H9 (cell line): ENCODE data around the gene LXN. TPM values are rescaled to one million over a fixed set of nuclear protein-coding genes. Genes with fewer than 3 reads are reported as not detected.

ENCODE experiments used
- DNase-seq: peaks from one replicate; pipeline ENCODE4 v3.0.0-alpha.2; 2017
- H2AFZ ChIP-seq: one replicate; pipeline ENCODE4 v1.6.1; 2013; ENCODE audit warnings: mild to moderate bottlenecking, low read length, control low read depth, moderate library complexity
- H2AK5ac ChIP-seq: 2 replicates; pipeline ENCODE4 v1.6.1; 2013; ENCODE audit warnings: low read length, control low read depth, mixed read lengths; ENCODE audit not compliant: insufficient read length
- H2BK120ac ChIP-seq: one replicate; pipeline ENCODE4 v1.6.1; 2013; ENCODE audit warnings: low read depth, mild to moderate bottlenecking, low read length, control low read depth, inconsistent platforms; ENCODE audit not compliant: poor library complexity, severe bottlenecking
- H2BK12ac ChIP-seq: 2 replicates; pipeline ENCODE4 v1.6.1; 2013; ENCODE audit warnings: low read length, control low read depth, mixed read lengths, low read depth; ENCODE audit not compliant: insufficient read length
- H2BK15ac ChIP-seq: 2 replicates; pipeline ENCODE4 v1.6.1; 2013; ENCODE audit warnings: low read depth, low read length, control low read depth
- H2BK20ac ChIP-seq: one replicate; pipeline ENCODE4 v1.6.1; 2013; ENCODE audit warnings: low read depth, mild to moderate bottlenecking, low read length, control low read depth, inconsistent platforms; ENCODE audit not compliant: poor library complexity, severe bottlenecking
- H2BK5ac ChIP-seq: 2 replicates; pipeline ENCODE4 v1.6.1; 2013; ENCODE audit warnings: low read length, control low read depth, mixed read lengths; ENCODE audit not compliant: insufficient read length
- H3K14ac ChIP-seq: 2 replicates; pipeline ENCODE4 v1.6.1; 2013; ENCODE audit warnings: low read length, control low read depth; ENCODE audit not compliant: insufficient read depth
- H3K18ac ChIP-seq: 2 replicates; pipeline ENCODE4 v1.6.1; 2013; ENCODE audit warnings: low read depth, mild to moderate bottlenecking, mixed read lengths, low read length, control low read depth; ENCODE audit not compliant: insufficient read length
- H3K23ac ChIP-seq: 2 replicates; pipeline ENCODE4 v1.6.1; 2013; ENCODE audit warnings: low read length, control low read depth, mixed read lengths, low read depth; ENCODE audit not compliant: insufficient read length
- H3K23me2 ChIP-seq: 2 replicates; pipeline ENCODE4 v1.6.1; 2013; ENCODE audit warnings: low read depth, mild to moderate bottlenecking, mixed read lengths, low read length, control low read depth; ENCODE audit not compliant: insufficient read length, poor library complexity, severe bottlenecking
- H3K27ac ChIP-seq: 2 replicates; pipeline ENCODE4 v1.5.1; 2013; ENCODE audit warnings: low read length, control low read depth, mixed read lengths, low read depth; ENCODE audit not compliant: insufficient read length
- H3K27me3 ChIP-seq: 2 replicates; pipeline ENCODE4 v1.6.1; 2013; ENCODE audit warnings: low read length, control low read depth, inconsistent platforms; ENCODE audit not compliant: insufficient read depth
- H3K4ac ChIP-seq: 2 replicates; pipeline ENCODE4 v1.6.1; 2013; ENCODE audit warnings: low read depth, mild to moderate bottlenecking, control low read depth, inconsistent platforms, low read length, moderate library complexity
- H3K4me1 ChIP-seq: 2 replicates; pipeline ENCODE4 v1.6.1; 2013; ENCODE audit warnings: low read length, control low read depth, inconsistent platforms; ENCODE audit not compliant: insufficient read depth
- H3K4me2 ChIP-seq: 2 replicates; pipeline ENCODE4 v1.6.1; 2013; ENCODE audit warnings: low read length, control low read depth, mixed read lengths; ENCODE audit not compliant: insufficient read length, insufficient read depth
- H3K56ac ChIP-seq: 2 replicates; pipeline ENCODE4 v1.6.1; 2013; ENCODE audit warnings: low read depth, mild to moderate bottlenecking, mixed read lengths, low read length, control low read depth; ENCODE audit not compliant: insufficient read length
- H3K79me1 ChIP-seq: 2 replicates; pipeline ENCODE4 v1.6.1; 2013; ENCODE audit warnings: low read depth, mild to moderate bottlenecking, moderate library complexity, low read length, control low read depth, inconsistent platforms; ENCODE audit not compliant: insufficient read depth, poor library complexity, severe bottlenecking
- H3K79me2 ChIP-seq: 2 replicates; pipeline ENCODE4 v1.6.1; 2013; ENCODE audit warnings: low read length, control low read depth, inconsistent platforms; ENCODE audit not compliant: insufficient read depth
- H3K9ac ChIP-seq: 2 replicates; pipeline ENCODE4 v1.6.1; 2013; ENCODE audit warnings: low read length, control low read depth, mixed read lengths; ENCODE audit not compliant: insufficient read length; ENCODE audit errors: extremely low read depth
- H3K9me3 ChIP-seq: one replicate; pipeline ENCODE4 v1.6.1; 2013; ENCODE audit warnings: low read depth, low read length, inconsistent platforms; ENCODE audit not compliant: control insufficient read depth
- H3T11ph ChIP-seq: one replicate; pipeline ENCODE4 v1.6.1; 2013; ENCODE audit warnings: mild to moderate bottlenecking, low read length, control low read depth, inconsistent platforms
- H4K20me1 ChIP-seq: one replicate; pipeline ENCODE4 v1.6.1; 2013; ENCODE audit not compliant: control insufficient read depth, insufficient read length, insufficient read depth
- H4K5ac ChIP-seq: 2 replicates; pipeline ENCODE4 v1.6.1; 2013; ENCODE audit warnings: low read depth, mild to moderate bottlenecking, mixed read lengths, low read length, control low read depth; ENCODE audit not compliant: insufficient read length
- H4K8ac ChIP-seq: replicated peaks from 2 replicates; pipeline ENCODE4 v1.6.1; 2013; ENCODE audit warnings: low read length, control low read depth, mixed read lengths, low read depth; ENCODE audit not compliant: insufficient read length
- H4K91ac ChIP-seq: 2 replicates; pipeline ENCODE4 v1.6.1; 2013; ENCODE audit warnings: low read depth, mild to moderate bottlenecking, moderate library complexity, mixed read lengths, low read length, control low read depth; ENCODE audit not compliant: insufficient read length
- H3K27ac Mint-ChIP-seq, 3 experiments: 2 replicates in 2 of 3; 3 replicates in 1 of 3; pipeline ENCODE4 v1.8.0; 2020 to 2021; ENCODE audit warnings: mixed read lengths in 3 of 3, mild to moderate bottlenecking in 1 of 3, moderate library complexity in 1 of 3
- H3K27me3 Mint-ChIP-seq: 2 replicates; pipeline ENCODE4 v1.8.0; 2021; ENCODE audit warnings: low read depth, mild to moderate bottlenecking, moderate library complexity, mixed read lengths
- H3K36me3 Mint-ChIP-seq, 3 experiments: 2 replicates in 2 of 3; 3 replicates in 1 of 3; pipeline ENCODE4 v1.8.0; 2020 to 2021; ENCODE audit warnings: low read depth in 3 of 3, mixed read lengths in 3 of 3; ENCODE audit not compliant: insufficient read depth in 1 of 3
- H3K4me1 Mint-ChIP-seq, 2 experiments: 2 replicates each; pipeline ENCODE4 v1.8.0; 2020; ENCODE audit warnings: mixed read lengths in 2 of 2
- H3K4me3 Mint-ChIP-seq, 2 experiments: 2 replicates in 1 of 2; 3 replicates in 1 of 2; pipeline ENCODE4 v1.8.0; 2020 to 2021; ENCODE audit warnings: mild to moderate bottlenecking in 2 of 2, mixed read lengths in 2 of 2, moderate library complexity in 1 of 2
- H3K9me3 Mint-ChIP-seq, 2 experiments: 2 replicates in 1 of 2; 3 replicates in 1 of 2; pipeline ENCODE4 v1.8.0; 2020; ENCODE audit warnings: mild to moderate bottlenecking in 2 of 2, mixed read lengths in 2 of 2, moderate library complexity in 1 of 2
- CTCF ChIP-seq: fragments of 200-600 bp; sonication (generic); conservative IDR thresholded peaks from 3 replicates; pipeline ENCODE4 v1.8.0; 2021; ENCODE audit warnings: antibody characterized with exemption, mild to moderate bottlenecking
- WGBS: extraction: QIAGEN DNeasy Blood & Tissue Kit; methylation state at CpG from one replicate; pipeline ENCODE4 v1.1.7; 2013; ENCODE audit warnings: missing lambda C conversion rate, low lambda C conversion rate, mixed read lengths; ENCODE audit not compliant: insufficient read length; ENCODE audit errors: extremely low coverage; 5-methylcytosine and 5-hydroxymethylcytosine counted together
- total RNA-seq: library from RNA; stranded (reverse); gene quantifications from 2 replicates; pipeline ENCODE4 v1.2.1, GENCODE V29; 2021

LXN gene
- total RNA-seq, 1 experiment from 2014 or later, result 6.7 TPM

GRCh38 chr3:158722108-158722507 lies 49.7 kb upstream of the LXN start:
- H2BK15ac ChIP-seq, result no peak overlapping the region
- H4K20me1 ChIP-seq, result no peaks in the 10 kb centered on the region
- Mint-ChIP-seq H3K9me3 (no peaks in the 10 kb centered on the region), H3K4me1 (peaks cover 0 to 16% of the 10 kb centered on the region in 2 experiments; a peak in 3 of 4 replicates), H3K36me3 (peaks cover 2 to 10% (median 9%) of the 10 kb centered on the region in 3 experiments), H3K27me3 (no peaks in the 10 kb centered on the region; the same call in 1 of the 2 replicates), H3K4me3 (no peak overlapping the region), H3K27ac (no peak overlapping the region)
- H3K27ac ChIP-seq, result no peak overlapping the region
- no peak overlapping the region for H2AK5ac ChIP-seq
- no peak overlapping the region for H3K18ac ChIP-seq
- no peak overlapping the region for H3T11ph ChIP-seq
- no peak overlapping the region for H2AFZ ChIP-seq
- H3K79me2 ChIP-seq, result no peaks in the 10 kb centered on the region
- H4K8ac ChIP-seq, result no peak overlapping the region
- no peak overlapping the region for H2BK12ac ChIP-seq
- H3K14ac ChIP-seq, result no peak overlapping the region
- H3K4me2 ChIP-seq, result no peak overlapping the region
- no CpG with 5 or more reads among the region's 1 CpG for WGBS
- no peaks in the 10 kb centered on the region for H3K79me1 ChIP-seq
- no peaks in the 10 kb centered on the region for H3K4me1 ChIP-seq
- no peak overlapping the region for H4K91ac ChIP-seq
- no peak overlapping the region for H2BK20ac ChIP-seq
- no peak overlapping the region for H3K9ac ChIP-seq
- no peak overlapping the region for H3K23ac ChIP-seq
- H3K27me3 ChIP-seq, result no peaks in the 10 kb centered on the region
- DNase-seq, result no peak
- H3K23me2 ChIP-seq, result no peaks in the 10 kb centered on the region
- H4K5ac ChIP-seq, result no peak overlapping the region
- TF ChIP-seq CTCF, result no peak
- no peak overlapping the region for H2BK120ac ChIP-seq
- H3K9me3 ChIP-seq, result no peaks in the 10 kb centered on the region
- H2BK5ac ChIP-seq, result no peak overlapping the region
- H3K56ac ChIP-seq, result no peak overlapping the region
- H3K4ac ChIP-seq, result no peak overlapping the region
